Measurements from ENCODE around the gene DEK.

DNA sequence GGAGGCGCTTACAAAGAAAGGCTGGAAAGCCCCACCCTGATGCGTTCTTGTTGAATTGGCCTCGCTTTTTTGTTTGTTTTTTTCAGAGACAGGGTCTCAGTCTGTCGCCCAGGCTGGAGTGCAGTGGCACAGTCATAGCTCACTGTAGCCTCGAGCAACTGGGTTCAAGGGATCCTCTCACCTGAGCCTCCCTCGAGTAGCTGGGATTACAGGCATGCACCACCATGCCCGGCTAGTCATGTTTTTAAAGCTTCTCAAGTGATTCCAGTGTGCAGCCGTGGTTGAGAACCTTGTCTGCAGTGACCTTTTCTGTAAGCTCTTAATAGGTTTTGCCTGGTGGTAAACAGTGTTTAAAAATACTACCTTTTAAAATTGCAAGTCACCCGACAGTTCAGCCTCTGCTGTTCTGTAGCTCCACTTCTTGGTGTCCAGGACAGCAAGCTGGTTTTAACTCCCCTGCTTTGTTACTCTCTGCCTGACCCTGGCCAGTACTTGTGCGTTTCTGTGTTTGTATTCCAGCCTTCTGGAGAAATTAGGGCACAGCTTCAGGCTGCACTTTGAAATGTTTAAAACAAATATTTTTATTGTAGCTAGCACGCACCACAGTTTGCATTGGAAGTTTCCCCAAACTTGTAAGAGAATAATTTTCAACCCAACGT is 54.7 kb downstream of the DEK start:
- TF ChIP-seq, protein P1, sequence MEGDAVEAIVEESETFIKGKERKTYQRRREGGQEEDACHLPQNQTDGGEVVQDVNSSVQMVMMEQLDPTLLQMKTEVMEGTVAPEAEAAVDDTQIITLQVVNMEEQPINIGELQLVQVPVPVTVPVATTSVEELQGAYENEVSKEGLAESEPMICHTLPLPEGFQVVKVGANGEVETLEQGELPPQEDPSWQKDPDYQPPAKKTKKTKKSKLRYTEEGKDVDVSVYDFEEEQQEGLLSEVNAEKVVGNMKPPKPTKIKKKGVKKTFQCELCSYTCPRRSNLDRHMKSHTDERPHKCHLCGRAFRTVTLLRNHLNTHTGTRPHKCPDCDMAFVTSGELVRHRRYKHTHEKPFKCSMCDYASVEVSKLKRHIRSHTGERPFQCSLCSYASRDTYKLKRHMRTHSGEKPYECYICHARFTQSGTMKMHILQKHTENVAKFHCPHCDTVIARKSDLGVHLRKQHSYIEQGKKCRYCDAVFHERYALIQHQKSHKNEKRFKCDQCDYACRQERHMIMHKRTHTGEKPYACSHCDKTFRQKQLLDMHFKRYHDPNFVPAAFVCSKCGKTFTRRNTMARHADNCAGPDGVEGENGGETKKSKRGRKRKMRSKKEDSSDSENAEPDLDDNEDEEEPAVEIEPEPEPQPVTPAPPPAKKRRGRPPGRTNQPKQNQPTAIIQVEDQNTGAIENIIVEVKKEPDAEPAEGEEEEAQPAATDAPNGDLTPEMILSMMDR (IDR thresholded peaks at IDR 0.05; ENCODE audit: low read depth, low read length, poor library complexity, severe bottlenecking): no peak
- no peak for TF ChIP-seq EZH2phosphoT487 (IDR thresholded peaks at IDR 0.05; ENCODE audit: borderline replicate concordance, low read length)

Data from DOHH2 (cell line).